Sigmoid colon (tissue), 4 donors: Measurements from ENCODE around the gene SLAMF9.

Experiments used
- CTCF ChIP-seq, 4 experiments: fragments of 450-650 bp in 3 of 4; fragments of 200-600 bp in 1 of 4; IDR thresholded peaks; one replicate each; pipeline ENCODE4 v1.5.1; 2016 to 2019; ENCODE audit warnings: antibody characterized with exemption in 4 of 4, mild to moderate bottlenecking in 3 of 4, moderate library complexity in 2 of 4
- EP300 ChIP-seq, 4 donors: sonication (generic); formaldehyde crosslinking; IDR thresholded peaks; one replicate each; pipeline ENCODE4 v1.6.1; 2017; ENCODE audit warnings: antibody characterized with exemption in 4 of 4
- POLR2A ChIP-seq, 2 donors: fragments of 450-650 bp; IDR thresholded peaks; one replicate each; pipeline ENCODE4 v1.6.1; 2016; ENCODE audit warnings: antibody characterized with exemption in 2 of 2, mild to moderate bottlenecking in 2 of 2, moderate library complexity in 2 of 2
- POLR2AphosphoS5 ChIP-seq, 4 donors: sonication (generic); formaldehyde crosslinking; IDR thresholded peaks; one replicate each; pipeline ENCODE4 v1.6.1; 2017; ENCODE audit warnings: antibody characterized with exemption in 4 of 4

GRCh38 chr1:159920651-159921050, 33.4 kb downstream of the SLAMF9 start:
- TF ChIP-seq CTCF (IDR thresholded peaks at IDR 0.05) (no peak), POLR2A (IDR thresholded peaks at IDR 0.05) (no peak), EP300 (IDR thresholded peaks at IDR 0.05) (no peak), POLR2AphosphoS5 (IDR thresholded peaks at IDR 0.05) (no peak)
